A673 (cell line): Measurements from ENCODE around the gene SDR9C7. TPM values are rescaled to one million over a fixed set of nuclear protein-coding genes. Genes with fewer than 3 reads are reported as not detected.

Experiments
- BruUV-seq: library from RNA; stranded (reverse); fragments of 400-500 nt; replicated peaks from 2 replicates; lab custom pipeline; 2021; lab: Mats Ljungman, UMichigan
- CTCF ChIA-PET: fragments of 300-600 bp; sonication (Branson Sonifier 250); formaldehyde crosslinking; loops from one replicate; lab custom pipeline; 2022; ENCODE audit warnings: antibody characterized with exemption; lab: Charles Lee
- POLR2A ChIA-PET: fragments of 300-600 bp; sonication (Branson Sonifier 250); formaldehyde crosslinking; loops from one replicate; lab custom pipeline; 2022; ENCODE audit warnings: antibody characterized with exemption; ENCODE audit not compliant: low non-redundant PET; lab: Charles Lee
- DNase-seq: peaks from one replicate; pipeline ENCODE4 v3.0.0-alpha.2; 2015; ENCODE audit warnings: low spot score
- H3K27ac ChIP-seq: fragments of 200-600 bp; sonication (generic); 2 replicates; pipeline ENCODE4 v1.5.1; 2016; ENCODE audit warnings: mixed run types, low read depth, mild to moderate bottlenecking, mixed read lengths, antibody characterized with exemption, low read length; ENCODE audit not compliant: poor library complexity, severe bottlenecking
- H3K27me3 ChIP-seq: fragments of 200-600 bp; sonication (generic); replicated peaks from 2 replicates; pipeline ENCODE4 v1.6.1; 2017; ENCODE audit warnings: mixed run types, low read depth, mild to moderate bottlenecking, mixed read lengths, antibody characterized with exemption, low read length; ENCODE audit not compliant: insufficient read depth, poor library complexity
- H3K36me3 ChIP-seq: fragments of 200-600 bp; sonication (generic); 2 replicates; pipeline ENCODE4 v1.6.1; 2016; ENCODE audit warnings: mixed run types, mild to moderate bottlenecking, mixed read lengths, antibody characterized with exemption, low read length; ENCODE audit not compliant: insufficient read depth, poor library complexity, severe bottlenecking
- H3K4me1 ChIP-seq: fragments of 200-600 bp; sonication (generic); 2 replicates; pipeline ENCODE4 v1.6.1; 2017; ENCODE audit warnings: mixed run types, mild to moderate bottlenecking, mixed read lengths, antibody characterized with exemption, low read length; ENCODE audit not compliant: insufficient read depth, poor library complexity, severe bottlenecking
- H3K4me3 ChIP-seq: fragments of 200-600 bp; sonication (generic); 2 replicates; pipeline ENCODE4 v1.5.1; 2016; ENCODE audit warnings: low read depth, mixed run types, mild to moderate bottlenecking, mixed read lengths, low read length; ENCODE audit not compliant: poor library complexity, severe bottlenecking
- H3K9me3 ChIP-seq: fragments of 200-600 bp; sonication (generic); 2 replicates; pipeline ENCODE4 v1.6.1; 2016; ENCODE audit warnings: mixed run types, low read depth, mild to moderate bottlenecking, mixed read lengths, antibody characterized with exemption, low read length; ENCODE audit not compliant: poor library complexity, severe bottlenecking
- EZH2 ChIP-seq: fragments of 200-600 bp; sonication (generic); IDR thresholded peaks from 2 replicates; pipeline ENCODE4 v1.6.1; 2017; ENCODE audit warnings: borderline replicate concordance, low read depth, mild to moderate bottlenecking, mixed read lengths, antibody characterized with exemption, low read length; ENCODE audit not compliant: poor library complexity, severe bottlenecking
- intact Hi-C: fragments of 100-400 bp; cut with micrococcal nuclease; formaldehyde crosslinking; loops from one replicate; pipeline ENCODE4 v1.10.0; 2022; ENCODE audit not compliant: unreplicated experiment
- total RNA-seq: library from RNA; stranded (reverse); gene quantifications from 2 replicates; pipeline ENCODE4 v1.2.3, GENCODE V29; 2021
- TF ChIP-seq, protein P1 (sequence below): fragments of 300-800, 200-600 bp; sonication (generic); conservative IDR thresholded peaks from 2 replicates; pipeline ENCODE4 v1.5.1; 2017; ENCODE audit warnings: low read depth, mild to moderate bottlenecking, antibody characterized with exemption, low read length, moderate library complexity, mixed read lengths

Gene SDR9C7
- total RNA-seq, 1 experiment from 2014 or later = not detected

- no peak for DNase-seq
- H3K9me3 ChIP-seq = peaks cover 6% of the 10 kb centered on the region
- intact Hi-C loops = no loop called here
- H3K36me3 ChIP-seq = no peaks in the 10 kb centered on the region
- TF ChIP-seq, protein P1, sequence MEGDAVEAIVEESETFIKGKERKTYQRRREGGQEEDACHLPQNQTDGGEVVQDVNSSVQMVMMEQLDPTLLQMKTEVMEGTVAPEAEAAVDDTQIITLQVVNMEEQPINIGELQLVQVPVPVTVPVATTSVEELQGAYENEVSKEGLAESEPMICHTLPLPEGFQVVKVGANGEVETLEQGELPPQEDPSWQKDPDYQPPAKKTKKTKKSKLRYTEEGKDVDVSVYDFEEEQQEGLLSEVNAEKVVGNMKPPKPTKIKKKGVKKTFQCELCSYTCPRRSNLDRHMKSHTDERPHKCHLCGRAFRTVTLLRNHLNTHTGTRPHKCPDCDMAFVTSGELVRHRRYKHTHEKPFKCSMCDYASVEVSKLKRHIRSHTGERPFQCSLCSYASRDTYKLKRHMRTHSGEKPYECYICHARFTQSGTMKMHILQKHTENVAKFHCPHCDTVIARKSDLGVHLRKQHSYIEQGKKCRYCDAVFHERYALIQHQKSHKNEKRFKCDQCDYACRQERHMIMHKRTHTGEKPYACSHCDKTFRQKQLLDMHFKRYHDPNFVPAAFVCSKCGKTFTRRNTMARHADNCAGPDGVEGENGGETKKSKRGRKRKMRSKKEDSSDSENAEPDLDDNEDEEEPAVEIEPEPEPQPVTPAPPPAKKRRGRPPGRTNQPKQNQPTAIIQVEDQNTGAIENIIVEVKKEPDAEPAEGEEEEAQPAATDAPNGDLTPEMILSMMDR = no peak
- no peak for TF ChIP-seq EZH2
- H3K4me3 ChIP-seq = no peak overlapping the region
- no peak overlapping the region for H3K27ac ChIP-seq
- BruUV-seq = no TSS peak
- H3K4me1 ChIP-seq = no peaks in the 10 kb centered on the region
- ChIA-PET CTCF (no interaction called here), POLR2A (no interaction called here)
- H3K27me3 ChIP-seq = no peaks in the 10 kb centered on the region
Measured at GRCh38 chr12:56955631-56956256, 21.5 kb upstream of the SDR9C7 start.

GRCh38 chr12:56954958-56955355, 20.7 kb upstream of the SDR9C7 start:
- BruUV-seq = no TSS peak
- DNase-seq = no peak

DNA sequence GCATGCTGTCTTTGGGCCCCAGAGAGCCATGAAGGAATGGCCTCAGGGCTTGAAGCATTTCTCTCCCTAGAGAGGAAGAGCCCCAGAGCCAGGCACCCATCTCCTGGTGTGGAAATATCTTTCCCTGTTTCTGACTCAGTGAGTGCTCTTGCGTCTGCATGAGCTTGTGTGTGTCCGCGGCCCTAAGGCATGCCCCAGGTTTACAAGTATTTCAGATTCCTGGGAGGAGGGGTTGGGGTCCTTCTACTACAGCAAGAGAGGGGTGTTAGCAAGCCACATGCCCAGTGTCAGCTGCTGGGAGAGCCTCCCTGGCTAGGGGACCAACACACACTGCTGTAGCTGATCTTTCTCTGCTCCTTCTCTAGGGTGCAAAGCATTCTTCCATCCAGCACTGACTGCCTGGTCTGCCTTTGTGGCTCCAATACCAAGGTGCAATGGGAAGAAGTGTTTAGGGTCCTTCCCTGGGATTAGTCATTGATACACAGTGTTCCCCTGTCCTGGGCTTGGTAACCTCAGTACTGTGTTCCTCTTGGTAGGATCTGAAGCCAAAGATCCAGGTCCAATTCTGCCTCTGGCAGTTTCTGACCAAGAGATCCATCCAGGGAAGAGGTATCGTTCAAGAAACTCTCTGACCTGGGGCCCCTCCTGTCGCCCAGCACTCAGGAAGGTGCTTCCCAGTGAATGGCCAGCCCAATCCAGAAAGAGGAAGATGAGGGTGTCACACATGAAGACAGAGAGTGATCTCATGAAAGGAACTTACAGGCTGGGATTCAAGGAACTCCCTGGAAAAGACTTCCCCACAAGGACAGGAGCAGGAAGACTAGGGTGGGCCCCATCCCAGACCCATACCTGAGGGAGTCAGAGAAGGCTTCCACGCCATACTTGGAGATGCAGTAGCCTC, 20.1 kb upstream of the SDR9C7 start:
- no peak overlapping the region for H3K4me3 ChIP-seq
- no peaks in the 10 kb centered on the region for H3K36me3 ChIP-seq
- no peaks in the 10 kb centered on the region for H3K4me1 ChIP-seq
- CTCF ChIA-PET = no interaction called here
- no peak overlapping the region for H3K27ac ChIP-seq
- POLR2A ChIA-PET = no interaction called here
- BruUV-seq = no TSS peak
- no peak for DNase-seq
- H3K27me3 ChIP-seq = no peaks in the 10 kb centered on the region
- H3K9me3 ChIP-seq = peaks cover 6% of the 10 kb centered on the region
- TF ChIP-seq, protein P1 = no peak
- TF ChIP-seq EZH2 = no peak
- intact Hi-C loops = no loop called here

More at GRCh38 chr12:56954958-56955355, 20.7 kb upstream of the SDR9C7 start:
- POLR2A ChIA-PET = no interaction called here
- peaks cover 6% of the 10 kb centered on the region for H3K9me3 ChIP-seq
- no peak overlapping the region for H3K27ac ChIP-seq
- H3K4me3 ChIP-seq = no peak overlapping the region
- H3K36me3 ChIP-seq = no peaks in the 10 kb centered on the region
- H3K27me3 ChIP-seq = no peaks in the 10 kb centered on the region
- no peak for TF ChIP-seq EZH2
- TF ChIP-seq, protein P1 = no peak
- CTCF ChIA-PET = no interaction called here
- intact Hi-C loops = no loop called here
- no peaks in the 10 kb centered on the region for H3K4me1 ChIP-seq
